Stomach smooth muscle (tissue), 2 donors: ENCODE data around the gene AHSG.

Source experiments
- H3K27ac ChIP-seq: one replicate; pipeline ENCODE4 v1.7.0; 2013; ENCODE audit warnings: mild to moderate bottlenecking, low read length, inconsistent platforms
- H3K27me3 ChIP-seq, 2 donors: one replicate each; pipeline ENCODE4 v1.7.0; 2013; ENCODE audit warnings: low read length in 2 of 2; ENCODE audit not compliant: insufficient read depth in 2 of 2, control insufficient read depth in 1 of 2
- H3K36me3 ChIP-seq, 2 donors: one replicate each; pipeline ENCODE4 v1.7.0; 2013; ENCODE audit warnings: low read length in 2 of 2; ENCODE audit not compliant: control insufficient read depth in 2 of 2, insufficient read depth in 2 of 2
- H3K4me1 ChIP-seq: one replicate; pipeline ENCODE4 v1.7.0; 2013; ENCODE audit warnings: low read length; ENCODE audit not compliant: control insufficient read depth, insufficient read depth
- H3K4me3 ChIP-seq, 2 donors: one replicate each; pipeline ENCODE4 v1.7.0; 2013; ENCODE audit warnings: low read length in 2 of 2
- H3K9ac ChIP-seq, 2 donors: one replicate each; pipeline ENCODE4 v1.7.0; 2013; ENCODE audit warnings: low read length in 2 of 2, mild to moderate bottlenecking in 1 of 2
- H3K9me3 ChIP-seq, 2 donors: one replicate each; pipeline ENCODE4 v1.7.0; 2013; ENCODE audit warnings: low read length in 2 of 2; ENCODE audit not compliant: control insufficient read depth in 2 of 2
- donor health status: healthy.
- donor health status: Pancreatic carcinoma.

AHSG gene

DNA sequence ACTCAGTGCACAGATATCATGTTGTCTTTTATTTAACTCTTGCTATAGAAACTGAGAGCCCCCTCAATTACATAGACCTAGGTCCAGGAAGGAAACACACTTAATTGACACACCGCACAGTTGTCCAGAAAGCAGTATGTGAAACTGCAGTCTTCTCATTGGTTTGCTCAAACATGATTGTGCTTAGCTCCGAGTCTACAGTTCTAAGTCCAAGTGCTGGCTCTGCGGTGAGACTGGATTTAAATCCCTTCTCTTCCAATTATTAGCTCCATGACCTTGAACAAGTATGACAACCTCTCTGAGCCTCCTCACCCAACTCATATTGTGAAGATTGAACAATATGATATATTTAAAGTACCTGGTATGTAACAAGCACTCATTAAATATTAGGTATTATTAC lies 19.0 kb upstream of the AHSG start:
- H3K9me3 ChIP-seq = no peaks in the 10 kb centered on the region
- H3K36me3 ChIP-seq = no peaks in the 10 kb centered on the region
- H3K9ac ChIP-seq = no peak overlapping the region
- no peak overlapping the region for H3K27ac ChIP-seq
- no peak overlapping the region for H3K4me3 ChIP-seq
- H3K4me1 ChIP-seq = no peaks in the 10 kb centered on the region
- no peaks in the 10 kb centered on the region for H3K27me3 ChIP-seq

DNA sequence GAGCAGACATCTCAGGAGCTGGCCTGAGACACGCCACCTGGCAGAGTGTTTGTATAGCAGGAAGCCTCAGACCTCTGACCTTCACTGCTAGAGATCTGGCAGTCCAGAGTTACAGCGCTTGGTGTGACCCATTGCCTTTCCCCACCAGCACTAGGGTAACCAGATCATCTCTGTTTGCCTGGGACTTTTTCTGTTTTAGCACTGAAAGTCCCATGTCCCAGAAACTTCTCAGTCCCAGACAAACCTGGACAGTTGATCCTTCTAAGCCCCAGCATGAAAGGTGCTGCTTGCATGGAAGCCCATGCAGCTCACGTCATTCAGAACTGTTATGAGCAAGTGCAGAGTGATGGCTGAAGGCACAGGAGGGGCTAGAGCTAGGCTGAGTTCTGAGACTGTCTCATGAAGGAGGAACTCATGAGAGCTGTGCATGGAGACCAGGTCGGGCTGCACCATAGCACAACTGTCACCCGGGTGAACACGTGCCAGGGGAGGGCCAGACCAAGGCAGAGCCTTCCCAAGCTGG lies 18.2 kb upstream of the AHSG start:
- Histone ChIP-seq H3K9me3 (no peaks in the 10 kb centered on the region), H3K27me3 (no peaks in the 10 kb centered on the region), H3K4me1 (no peaks in the 10 kb centered on the region), H3K9ac (no peak overlapping the region), H3K36me3 (no peaks in the 10 kb centered on the region), H3K4me3 (no peak overlapping the region), H3K27ac (no peak overlapping the region)

DNA sequence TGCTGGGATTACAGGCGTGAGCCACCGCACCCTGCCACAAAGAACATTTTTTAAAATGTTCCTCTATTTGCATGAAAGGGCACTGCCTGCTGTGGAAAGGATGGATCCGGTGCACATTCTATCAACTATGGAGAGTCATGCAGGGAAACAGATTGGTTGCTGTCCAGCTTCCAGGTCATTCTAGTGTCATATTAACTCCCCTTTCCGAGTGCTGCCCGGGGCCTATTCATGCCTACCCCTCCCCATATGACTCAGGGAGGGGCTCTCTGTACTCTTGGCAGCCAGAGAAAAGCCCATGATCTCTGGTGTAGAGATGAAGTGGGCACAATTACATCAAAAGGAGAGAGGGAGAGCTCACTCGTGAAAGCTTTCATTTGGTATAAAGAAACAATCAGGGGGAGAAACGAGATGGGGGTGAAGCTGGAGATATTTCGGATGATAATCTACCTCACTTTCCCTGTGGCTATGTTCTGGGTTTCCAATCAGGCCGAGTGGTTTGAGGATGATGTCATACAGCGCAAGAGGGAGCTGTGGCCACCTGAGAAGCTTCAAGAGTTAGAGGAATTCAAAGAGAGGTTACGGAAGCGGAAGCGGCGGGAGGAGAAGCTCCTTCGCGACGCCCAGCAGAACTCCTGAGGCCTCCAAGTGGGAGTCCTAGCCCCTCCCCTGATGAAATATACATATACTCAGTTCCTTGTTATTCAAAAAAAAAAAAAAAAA lies 16.1 kb upstream of the AHSG start:
- Histone ChIP-seq H3K27ac (no peak overlapping the region), H3K27me3 (no peaks in the 10 kb centered on the region), H3K4me1 (no peaks in the 10 kb centered on the region), H3K9ac (no peak overlapping the region), H3K36me3 (no peaks in the 10 kb centered on the region), H3K4me3 (no peak overlapping the region), H3K9me3 (no peaks in the 10 kb centered on the region)

DNA sequence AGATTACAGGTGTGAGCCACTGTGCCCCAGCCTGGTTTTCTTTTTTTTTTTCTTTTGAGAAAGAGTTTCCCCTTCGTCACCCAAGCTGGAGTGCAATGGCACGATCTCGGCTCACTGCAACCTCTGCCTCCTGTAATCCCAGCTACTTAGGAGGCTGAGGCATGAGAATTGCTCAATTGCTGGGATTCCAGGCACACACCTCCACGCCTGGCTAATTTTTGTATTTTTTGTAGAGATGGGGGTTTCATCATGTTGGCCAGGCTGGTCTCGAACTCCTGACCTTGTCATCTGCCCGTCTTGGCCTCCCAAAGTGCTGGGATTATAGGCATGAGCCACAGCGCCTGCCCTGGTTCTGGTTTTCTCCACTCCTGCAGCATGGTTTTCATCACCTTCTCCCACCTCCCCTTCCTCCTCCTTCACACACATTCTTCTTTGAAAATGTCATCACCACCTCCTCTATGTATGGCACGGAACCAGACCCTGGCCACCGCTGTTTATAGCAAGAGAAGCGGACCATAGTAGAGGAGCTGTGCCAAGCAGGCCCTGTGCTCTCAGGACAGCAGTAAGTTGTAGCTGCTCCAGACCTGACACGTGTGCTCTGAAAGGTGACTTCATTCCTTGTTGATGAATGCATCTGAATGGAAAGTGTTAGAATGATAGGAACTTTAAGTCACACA lies 14.6 kb upstream of the AHSG start:
- no peak overlapping the region for H3K9ac ChIP-seq
- H3K36me3 ChIP-seq = no peaks in the 10 kb centered on the region
- H3K9me3 ChIP-seq = no peaks in the 10 kb centered on the region
- H3K27ac ChIP-seq = no peak overlapping the region
- no peaks in the 10 kb centered on the region for H3K4me1 ChIP-seq
- no peak overlapping the region for H3K4me3 ChIP-seq
- no peaks in the 10 kb centered on the region for H3K27me3 ChIP-seq

DNA sequence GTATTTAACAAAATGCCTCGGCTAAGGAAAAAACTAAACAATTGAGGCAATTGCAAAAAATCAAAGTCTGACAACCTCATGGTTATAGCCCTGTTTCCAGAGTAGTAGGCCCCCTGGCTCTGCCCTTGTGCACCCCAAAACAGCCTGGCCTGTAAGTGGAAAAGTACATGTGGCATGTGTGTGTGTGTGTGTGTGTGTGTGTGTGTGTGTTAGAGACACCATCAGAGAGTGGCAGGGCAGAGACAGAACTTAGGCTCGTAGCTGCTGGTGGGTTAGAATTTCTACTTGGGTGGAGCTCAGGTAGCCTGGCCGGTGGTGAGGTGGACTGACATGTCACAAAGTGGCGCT lies 14.1 kb upstream of the AHSG start:
- Histone ChIP-seq H3K27ac (no peak overlapping the region), H3K4me1 (no peaks in the 10 kb centered on the region), H3K4me3 (no peak overlapping the region)

DNA sequence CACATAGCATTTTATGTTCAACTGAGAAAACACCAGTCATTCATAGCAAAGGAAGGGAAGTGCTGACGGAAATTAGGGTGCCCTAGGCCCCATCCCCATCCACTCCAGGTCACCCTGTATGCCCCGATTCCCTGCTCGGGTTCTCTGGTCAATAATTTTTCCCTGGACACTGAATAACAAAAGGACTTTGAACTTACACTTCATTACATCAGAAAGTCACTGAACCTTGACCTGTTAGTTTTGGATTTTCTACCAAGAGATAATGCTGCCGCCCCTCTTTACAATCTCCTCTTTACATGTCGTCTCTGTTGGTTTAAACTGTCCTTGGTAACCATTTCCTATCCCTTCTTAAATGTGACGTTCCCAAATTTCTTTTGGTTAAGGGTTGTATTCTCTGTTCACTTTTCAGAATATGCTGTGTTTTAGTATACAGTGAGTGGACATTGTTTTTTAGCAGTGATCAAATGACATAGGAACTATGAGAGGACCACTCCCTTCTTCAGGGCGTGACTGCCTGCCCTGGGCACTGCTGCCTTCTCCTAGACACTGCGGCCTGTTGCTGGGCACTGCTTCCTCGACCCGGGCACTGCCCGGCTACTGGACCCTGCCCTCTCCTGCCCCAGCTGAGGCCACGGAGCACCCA lies 13.6 kb upstream of the AHSG start:
- no peaks in the 10 kb centered on the region for H3K9me3 ChIP-seq
- H3K27me3 ChIP-seq = no peaks in the 10 kb centered on the region
- H3K9ac ChIP-seq = no peak overlapping the region
- H3K4me1 ChIP-seq = no peaks in the 10 kb centered on the region
- no peak overlapping the region for H3K27ac ChIP-seq
- no peak overlapping the region for H3K4me3 ChIP-seq
- H3K36me3 ChIP-seq = no peaks in the 10 kb centered on the region

More for the DNA sequence above, 14.1 kb upstream of the AHSG start:
- Histone ChIP-seq H3K9me3 (no peaks in the 10 kb centered on the region), H3K36me3 (no peaks in the 10 kb centered on the region), H3K27me3 (no peaks in the 10 kb centered on the region), H3K9ac (no peak overlapping the region)

DNA sequence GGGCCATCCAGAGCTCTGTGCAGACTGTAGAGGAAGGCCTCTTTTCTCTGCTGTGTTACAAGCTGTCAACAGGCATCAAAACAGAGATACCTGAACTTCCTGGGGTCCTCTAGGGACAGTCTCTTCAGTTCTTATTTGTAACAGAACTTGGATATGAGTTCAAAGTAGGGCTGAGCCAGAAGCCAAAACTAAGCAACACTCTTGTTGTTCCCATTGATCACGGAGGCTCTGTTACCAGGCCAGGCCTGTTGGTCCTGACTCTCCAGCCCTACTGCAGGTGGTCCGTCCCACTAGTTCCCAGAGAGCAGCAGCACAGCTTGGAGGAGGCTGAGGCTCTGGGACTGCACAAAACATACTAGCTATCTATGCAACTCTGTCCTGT lies 13.1 kb upstream of the AHSG start:
- H3K9ac ChIP-seq = no peak overlapping the region
- H3K4me1 ChIP-seq = no peaks in the 10 kb centered on the region
- no peaks in the 10 kb centered on the region for H3K9me3 ChIP-seq
- H3K27me3 ChIP-seq = no peaks in the 10 kb centered on the region
- no peak overlapping the region for H3K4me3 ChIP-seq
- no peaks in the 10 kb centered on the region for H3K36me3 ChIP-seq
- H3K27ac ChIP-seq = no peak overlapping the region

DNA sequence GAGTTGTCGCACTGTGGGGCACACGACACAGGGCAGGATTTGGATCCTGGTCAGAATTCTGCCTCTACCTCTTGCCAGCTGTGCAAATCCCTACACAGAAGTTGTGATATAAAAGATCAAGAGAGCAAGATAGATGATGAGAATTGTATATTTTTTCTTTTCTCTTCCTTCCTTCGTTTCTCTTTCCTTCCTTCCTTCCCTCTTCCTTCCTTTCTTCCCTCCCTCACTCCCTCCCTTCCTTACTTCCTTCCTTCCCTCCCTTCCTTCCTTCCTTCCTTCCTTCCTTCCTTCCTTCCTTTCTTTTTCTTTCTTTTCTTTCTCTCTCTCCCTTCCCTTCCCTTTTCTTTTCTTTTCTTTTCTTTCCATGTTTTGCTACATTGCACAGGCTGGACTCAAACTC lies 12.0 kb upstream of the AHSG start:
- Histone ChIP-seq H3K9ac (no peak overlapping the region), H3K36me3 (no peaks in the 10 kb centered on the region), H3K9me3 (no peaks in the 10 kb centered on the region), H3K27me3 (no peaks in the 10 kb centered on the region), H3K4me1 (no peaks in the 10 kb centered on the region), H3K4me3 (no peak overlapping the region), H3K27ac (no peak overlapping the region)

DNA sequence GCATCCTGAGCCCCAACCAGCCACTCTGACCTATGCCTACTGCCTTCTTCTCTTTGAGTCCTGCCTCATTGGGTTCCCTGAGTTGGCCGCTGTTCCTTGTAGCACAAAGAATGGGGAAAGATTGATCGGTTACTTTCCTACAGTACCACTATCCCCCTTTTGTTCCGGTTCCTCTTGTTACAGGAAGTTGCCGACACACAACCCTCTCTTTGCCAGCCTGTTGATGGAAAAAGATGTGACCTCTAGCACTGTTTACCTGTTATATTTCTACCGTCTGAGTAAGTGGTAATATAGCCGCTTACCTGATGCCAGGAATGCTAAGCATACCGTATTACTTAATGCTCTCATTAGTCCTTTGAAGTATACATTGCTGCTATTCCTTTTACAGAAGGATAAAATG lies 9.7 kb upstream of the AHSG start:
- H3K27ac ChIP-seq = no peak overlapping the region

DNA sequence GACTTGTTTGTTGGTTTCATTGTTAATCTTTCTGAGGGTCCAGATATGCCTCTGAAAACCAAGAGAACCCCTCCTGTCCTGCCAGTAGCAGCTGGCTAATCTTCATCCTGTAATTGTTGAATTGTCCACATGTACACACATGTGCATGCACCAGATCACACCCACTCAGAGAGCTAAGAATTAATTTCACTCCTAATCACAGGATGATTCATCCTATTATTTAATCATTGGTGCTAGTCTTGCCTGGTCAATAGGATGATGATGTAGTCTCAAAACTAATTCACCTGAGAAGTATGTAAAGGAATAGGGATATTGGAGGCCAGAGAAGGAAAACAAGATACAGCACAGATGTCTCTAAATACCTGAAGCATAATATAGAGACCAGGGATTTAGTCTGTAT lies 7.8 kb upstream of the AHSG start:
- no peaks in the 10 kb centered on the region for H3K36me3 ChIP-seq
- H3K9me3 ChIP-seq = no peaks in the 10 kb centered on the region
- H3K27me3 ChIP-seq = no peaks in the 10 kb centered on the region
- H3K9ac ChIP-seq = no peak overlapping the region
- no peaks in the 10 kb centered on the region for H3K4me1 ChIP-seq
- no peak overlapping the region for H3K27ac ChIP-seq
- H3K4me3 ChIP-seq = no peak overlapping the region

More for the DNA sequence above, 9.7 kb upstream of the AHSG start:
- Histone ChIP-seq H3K4me1 (no peaks in the 10 kb centered on the region), H3K9me3 (no peaks in the 10 kb centered on the region), H3K9ac (no peak overlapping the region), H3K4me3 (no peak overlapping the region), H3K36me3 (no peaks in the 10 kb centered on the region), H3K27me3 (no peaks in the 10 kb centered on the region)
